DND-41 (cell line): ENCODE measurements around the gene CPPED1.

Experiments used
- ATAC-seq: fragments of 200-7000 bp; cut with Tn5 transposase; 3 replicates; pipeline ENCODE4 v1.9.1; 2021; ENCODE audit warnings: low read depth; ENCODE audit not compliant: insufficient read depth
- DNase-seq: peaks from one replicate; pipeline ENCODE4 v3.0.0-alpha.2; 2020
- H2AFZ ChIP-seq: 2 replicates; pipeline ENCODE4 v1.6.0; 2012; ENCODE audit warnings: low read depth, low read length
- H3K27ac ChIP-seq: 2 replicates; pipeline ENCODE4 v1.5.1; 2012; ENCODE audit warnings: low read length, inconsistent platforms
- H3K27me3 ChIP-seq: fragments of 200-600 bp; sonication (generic); 2 replicates; pipeline ENCODE4 v1.6.0; 2012; ENCODE audit warnings: low read length, mild to moderate bottlenecking, inconsistent platforms; ENCODE audit not compliant: insufficient read depth, poor library complexity
- H3K36me3 ChIP-seq: 2 replicates; pipeline ENCODE4 v1.5.1; 2012; ENCODE audit warnings: low read length, inconsistent platforms; ENCODE audit not compliant: insufficient read depth
- H3K4me1 ChIP-seq: 2 replicates; pipeline ENCODE4 v1.5.1; 2012; ENCODE audit warnings: mild to moderate bottlenecking, low read length; ENCODE audit not compliant: insufficient read depth
- H3K4me2 ChIP-seq: 2 replicates; pipeline ENCODE4 v1.6.0; 2012; ENCODE audit warnings: mild to moderate bottlenecking, moderate library complexity, low read length, inconsistent platforms; ENCODE audit not compliant: insufficient read depth
- H3K4me3 ChIP-seq, 2 experiments: fragments of 200-600 bp in 1 of 2; shearing (Covaris generic) in 1 of 2; 2 replicates each; pipeline ENCODE4 v1.5.1; 2012 to 2016; ENCODE audit warnings: inconsistent platforms in 2 of 2, low read length in 2 of 2, mild to moderate bottlenecking in 2 of 2, low read depth in 1 of 2, moderate library complexity in 1 of 2
- H3K79me2 ChIP-seq: 2 replicates; pipeline ENCODE4 v1.6.0; 2012; ENCODE audit warnings: low read length, inconsistent platforms; ENCODE audit not compliant: insufficient read depth
- H3K9ac ChIP-seq: 2 replicates; pipeline ENCODE4 v1.6.0; 2012; ENCODE audit warnings: low read depth, mild to moderate bottlenecking, inconsistent platforms, low read length, moderate library complexity
- H3K9me3 ChIP-seq: 2 replicates; pipeline ENCODE4 v1.5.1; 2012; ENCODE audit warnings: low read length, moderate library complexity, mild to moderate bottlenecking, inconsistent platforms; ENCODE audit not compliant: insufficient read depth, severe bottlenecking
- H4K20me1 ChIP-seq: 2 replicates; pipeline ENCODE4 v1.6.0; 2012; ENCODE audit warnings: low read length; ENCODE audit not compliant: insufficient read depth
- CTCF ChIP-seq: IDR thresholded peaks from 2 replicates; pipeline ENCODE4 v1.5.1; 2012; ENCODE audit warnings: borderline replicate concordance, low read length, moderate library complexity, mild to moderate bottlenecking; ENCODE audit not compliant: poor library complexity, severe bottlenecking; ENCODE audit errors: extremely low read depth
- EZH2 ChIP-seq: IDR thresholded peaks from 3 replicates; pipeline ENCODE4 v1.6.1; 2012; ENCODE audit warnings: borderline replicate concordance, low read depth, mild to moderate bottlenecking, moderate library complexity, low read length, inconsistent platforms; ENCODE audit not compliant: severe bottlenecking

Gene CPPED1

GRCh38 chr16:12778726-12779125, 25.0 kb downstream of the CPPED1 start:
- no peak for ATAC-seq
- no peak for TF ChIP-seq CTCF
- TF ChIP-seq EZH2: no peak
- Histone ChIP-seq H3K27ac (no peak overlapping the region), H3K9me3 (no peaks in the 10 kb centered on the region), H4K20me1 (no peaks in the 10 kb centered on the region), H3K9ac (no peak overlapping the region), H3K4me1 (no peaks in the 10 kb centered on the region), H3K36me3 (peaks cover 11% of the 10 kb centered on the region; the same call in 1 of the 2 replicates), H2AFZ (no peak overlapping the region), H3K79me2 (no peaks in the 10 kb centered on the region), H3K4me2 (no peak overlapping the region), H3K4me3 (no peak overlapping the region), H3K27me3 (no peaks in the 10 kb centered on the region)
- no peak for DNase-seq

GRCh38 chr16:12775656-12776236, 27.9 kb downstream of the CPPED1 start:
- peaks cover 7% of the 10 kb centered on the region; the same call in 1 of the 2 replicates for H3K36me3 ChIP-seq
- no peak overlapping the region for H2AFZ ChIP-seq
- H3K4me3 ChIP-seq: no peak overlapping the region
- H3K27ac ChIP-seq: no peak overlapping the region
- H3K9me3 ChIP-seq: no peaks in the 10 kb centered on the region
- no peaks in the 10 kb centered on the region for H4K20me1 ChIP-seq
- no peaks in the 10 kb centered on the region for H3K4me1 ChIP-seq
- H3K9ac ChIP-seq: no peak overlapping the region
- ATAC-seq (no peak), DNase-seq (no peak)
- no peak for TF ChIP-seq CTCF
- TF ChIP-seq EZH2: no peak
- H3K27me3 ChIP-seq: no peaks in the 10 kb centered on the region
- no peak overlapping the region for H3K4me2 ChIP-seq
- H3K79me2 ChIP-seq: no peaks in the 10 kb centered on the region

- TF ChIP-seq EZH2 (no peak), CTCF (no peak)
- H4K20me1 ChIP-seq: no peaks in the 10 kb centered on the region
- no peaks in the 10 kb centered on the region for H3K79me2 ChIP-seq
- ATAC-seq (no peak), DNase-seq (no peak)
- H3K9ac ChIP-seq: no peak overlapping the region
- no peak overlapping the region for H3K4me3 ChIP-seq
- no peaks in the 10 kb centered on the region for H3K4me1 ChIP-seq
- H3K27me3 ChIP-seq: no peaks in the 10 kb centered on the region
- H3K36me3 ChIP-seq: peaks cover 3% of the 10 kb centered on the region; the same call in 1 of the 2 replicates
- H3K27ac ChIP-seq: no peak overlapping the region
- H3K9me3 ChIP-seq: no peaks in the 10 kb centered on the region
- no peak overlapping the region for H2AFZ ChIP-seq
- no peak overlapping the region for H3K4me2 ChIP-seq
Measured at GRCh38 chr16:12773221-12773620, 30.5 kb downstream of the CPPED1 start.
